ENCODE measurements around the gene PNPLA3. TPM values are rescaled to one million over a fixed set of nuclear protein-coding genes. Genes with fewer than 3 reads are reported as not detected.

Gene PNPLA3, protein sequence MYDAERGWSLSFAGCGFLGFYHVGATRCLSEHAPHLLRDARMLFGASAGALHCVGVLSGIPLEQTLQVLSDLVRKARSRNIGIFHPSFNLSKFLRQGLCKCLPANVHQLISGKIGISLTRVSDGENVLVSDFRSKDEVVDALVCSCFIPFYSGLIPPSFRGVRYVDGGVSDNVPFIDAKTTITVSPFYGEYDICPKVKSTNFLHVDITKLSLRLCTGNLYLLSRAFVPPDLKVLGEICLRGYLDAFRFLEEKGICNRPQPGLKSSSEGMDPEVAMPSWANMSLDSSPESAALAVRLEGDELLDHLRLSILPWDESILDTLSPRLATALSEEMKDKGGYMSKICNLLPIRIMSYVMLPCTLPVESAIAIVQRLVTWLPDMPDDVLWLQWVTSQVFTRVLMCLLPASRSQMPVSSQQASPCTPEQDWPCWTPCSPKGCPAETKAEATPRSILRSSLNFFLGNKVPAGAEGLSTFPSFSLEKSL
- 2.1 and 2.3 TPM in 2 replicates for total RNA-seq
- 2.3 and 2.4 TPM in 2 replicates for polyA plus RNA-seq

DNA sequence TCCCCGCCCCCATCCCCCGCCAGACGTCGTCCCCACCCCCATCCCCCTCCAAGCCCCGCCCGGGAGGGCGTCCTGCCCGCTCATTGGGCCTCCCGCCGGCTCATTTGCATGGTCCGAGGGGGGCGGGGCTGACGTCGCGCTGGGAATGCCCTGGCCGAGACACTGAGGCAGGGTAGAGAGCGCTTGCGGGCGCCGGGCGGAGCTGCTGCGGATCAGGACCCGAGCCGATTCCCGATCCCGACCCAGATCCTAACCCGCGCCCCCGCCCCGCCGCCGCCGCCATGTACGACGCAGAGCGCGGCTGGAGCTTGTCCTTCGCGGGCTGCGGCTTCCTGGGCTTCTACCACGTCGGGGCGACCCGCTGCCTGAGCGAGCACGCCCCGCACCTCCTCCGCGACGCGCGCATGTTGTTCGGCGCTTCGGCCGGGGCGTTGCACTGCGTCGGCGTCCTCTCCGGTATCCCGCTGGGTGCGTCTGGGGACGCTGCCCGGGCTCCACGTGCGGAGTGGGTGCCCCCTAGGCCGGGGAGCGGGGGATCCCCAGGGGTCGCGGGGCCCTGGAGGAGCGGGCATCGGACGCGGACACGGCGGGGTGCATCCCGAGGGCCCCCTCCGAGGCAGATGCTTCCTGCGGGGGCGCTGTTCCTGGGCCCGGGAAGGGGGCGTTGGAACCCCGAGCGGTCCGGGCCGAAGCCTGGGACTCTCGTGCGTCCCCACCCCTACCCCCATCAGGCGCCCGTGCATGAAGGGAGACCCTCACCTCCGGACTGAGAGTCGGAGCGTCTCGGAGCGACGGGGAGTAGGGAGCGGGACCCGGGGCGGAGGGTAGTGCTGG lies at the start of gene PNPLA3:
Gene PNPLA3 (plus strand): TSS at position 175 of the 834 bp plus-strand sequence. CDS start 107 bp downstream, at position 282.
- H3K27ac ChIP-seq: no peak within 1 kb of the TSS
- H3K27me3 ChIP-seq: no peaks in the 10 kb centered on the region
- H3K9me3 ChIP-seq (ENCODE audit: low read depth): no peaks in the 10 kb centered on the region
- TF ChIP-seq, protein P1, sequence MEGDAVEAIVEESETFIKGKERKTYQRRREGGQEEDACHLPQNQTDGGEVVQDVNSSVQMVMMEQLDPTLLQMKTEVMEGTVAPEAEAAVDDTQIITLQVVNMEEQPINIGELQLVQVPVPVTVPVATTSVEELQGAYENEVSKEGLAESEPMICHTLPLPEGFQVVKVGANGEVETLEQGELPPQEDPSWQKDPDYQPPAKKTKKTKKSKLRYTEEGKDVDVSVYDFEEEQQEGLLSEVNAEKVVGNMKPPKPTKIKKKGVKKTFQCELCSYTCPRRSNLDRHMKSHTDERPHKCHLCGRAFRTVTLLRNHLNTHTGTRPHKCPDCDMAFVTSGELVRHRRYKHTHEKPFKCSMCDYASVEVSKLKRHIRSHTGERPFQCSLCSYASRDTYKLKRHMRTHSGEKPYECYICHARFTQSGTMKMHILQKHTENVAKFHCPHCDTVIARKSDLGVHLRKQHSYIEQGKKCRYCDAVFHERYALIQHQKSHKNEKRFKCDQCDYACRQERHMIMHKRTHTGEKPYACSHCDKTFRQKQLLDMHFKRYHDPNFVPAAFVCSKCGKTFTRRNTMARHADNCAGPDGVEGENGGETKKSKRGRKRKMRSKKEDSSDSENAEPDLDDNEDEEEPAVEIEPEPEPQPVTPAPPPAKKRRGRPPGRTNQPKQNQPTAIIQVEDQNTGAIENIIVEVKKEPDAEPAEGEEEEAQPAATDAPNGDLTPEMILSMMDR (IDR thresholded peaks at IDR 0.05; ENCODE audit: low read depth, low read length): peak; percentile 30
- peak; percentile 91 to 95 for DNase-seq (ENCODE audit: low read depth in 1 of 2, low spot score in 1 of 2)
- no peaks in the 10 kb centered on the region for H3K4me1 ChIP-seq (ENCODE audit: low read depth)
- H3K36me3 ChIP-seq: no peaks in the 10 kb centered on the region
- H3K4me3 ChIP-seq: peak within 1 kb of the TSS; percentile 47

- no peak for DNase-seq (ENCODE audit: low read depth in 1 of 2, low spot score in 1 of 2)
Measured at GRCh38 chr22:43876866-43877509, 46.6 kb upstream of the PNPLA3 start.

DNA sequence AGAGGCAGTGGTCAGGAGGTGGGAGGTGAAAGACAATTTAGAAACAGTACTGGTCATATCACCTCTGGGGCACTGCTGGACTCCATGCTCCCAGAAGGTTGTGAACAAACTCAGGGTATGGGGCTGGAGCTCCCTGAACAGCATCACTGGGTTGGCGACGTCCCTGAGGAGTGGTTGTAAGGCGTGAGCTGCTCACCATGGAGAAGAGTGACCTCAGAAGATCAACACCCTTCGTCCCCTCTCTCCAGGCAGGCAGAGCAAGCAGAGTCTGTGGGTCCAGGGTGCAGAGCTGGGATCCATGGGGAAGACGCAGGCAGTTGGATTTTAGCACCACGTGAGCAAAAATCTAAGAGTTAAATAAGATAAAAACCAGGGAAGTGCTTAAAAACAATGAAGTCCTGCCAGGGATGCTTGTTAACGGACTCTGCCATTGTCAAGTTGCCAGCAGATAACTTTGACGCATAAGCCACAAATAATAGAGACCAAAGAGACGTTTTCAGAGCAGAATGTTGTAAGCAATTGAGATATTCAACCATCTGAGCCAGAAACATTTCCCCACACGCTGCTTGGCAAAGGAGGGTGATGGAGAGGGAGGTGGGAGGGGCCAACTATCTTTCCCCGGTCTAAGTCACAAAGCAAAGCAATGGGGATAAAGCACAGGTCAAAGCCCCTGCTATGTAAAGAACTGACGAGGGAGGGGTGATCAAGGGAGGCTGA lies 45.4 kb upstream of the PNPLA3 start:
- Histone ChIP-seq H3K27ac (no peak overlapping the region), H3K27me3 (no peaks in the 10 kb centered on the region), H3K4me1 (ENCODE audit: low read depth) (no peaks in the 10 kb centered on the region), H3K4me3 (no peak overlapping the region), H3K36me3 (no peaks in the 10 kb centered on the region), H3K9me3 (ENCODE audit: low read depth) (no peaks in the 10 kb centered on the region)
- TF ChIP-seq, protein P1 (IDR thresholded peaks at IDR 0.05; ENCODE audit: low read depth, low read length): no peak
- peak in 1 of 2 donors; percentile 80 for DNase-seq (ENCODE audit: low read depth in 1 of 2, low spot score in 1 of 2)

More at GRCh38 chr22:43876866-43877509, 46.6 kb upstream of the PNPLA3 start:
- Histone ChIP-seq H3K9me3 (ENCODE audit: low read depth) (no peaks in the 10 kb centered on the region), H3K36me3 (no peaks in the 10 kb centered on the region), H3K4me3 (no peak overlapping the region), H3K27me3 (no peaks in the 10 kb centered on the region), H3K4me1 (ENCODE audit: low read depth) (no peaks in the 10 kb centered on the region), H3K27ac (no peak overlapping the region)
- TF ChIP-seq, protein P1 (IDR thresholded peaks at IDR 0.05; ENCODE audit: low read depth, low read length): no peak

- TF ChIP-seq, protein P1 (IDR thresholded peaks at IDR 0.05; ENCODE audit: low read depth, low read length): no peak
- Histone ChIP-seq H3K27me3 (no peaks in the 10 kb centered on the region), H3K36me3 (no peaks in the 10 kb centered on the region), H3K9me3 (ENCODE audit: low read depth) (no peaks in the 10 kb centered on the region), H3K4me1 (ENCODE audit: low read depth) (no peaks in the 10 kb centered on the region), H3K27ac (no peak overlapping the region), H3K4me3 (no peak overlapping the region)
- no peak for DNase-seq (ENCODE audit: low read depth in 1 of 2, low spot score in 1 of 2)
Measured at GRCh38 chr22:43878831-43879550, 44.6 kb upstream of the PNPLA3 start.
